Measurements from ENCODE around the gene SOX6.

SOX6 gene

GRCh38 chr11:16367252-16367651, 10.9 kb upstream of the SOX6 start:
- Histone ChIP-seq H3K9ac (ENCODE audit: low read length in 5 of 5) (no peak overlapping the region), H3K27me3 (ENCODE audit: control insufficient read depth in 5 of 5, insufficient read depth in 4 of 5, low read length in 5 of 5) (no peaks in the 10 kb centered on the region), H3K27ac (ENCODE audit: low read depth, low read length) (no peak overlapping the region), H3K36me3 (ENCODE audit: control insufficient read depth in 5 of 5, insufficient read depth in 5 of 5, low read length in 5 of 5) (no peaks in the 10 kb centered on the region), H3K4me1 (ENCODE audit: control insufficient read depth in 5 of 5, insufficient read depth in 5 of 5, low read length in 5 of 5) (no peaks in the 10 kb centered on the region), H3K9me3 (ENCODE audit: control insufficient read depth in 5 of 5, low read length in 5 of 5) (no peaks in the 10 kb centered on the region), H3K4me3 (ENCODE audit: low read depth in 1 of 5, low read length in 5 of 5) (no peak overlapping the region)

GRCh38 chr11:16365581-16366228, 9.4 kb upstream of the SOX6 start:
- H3K9me3 ChIP-seq (ENCODE audit: control insufficient read depth in 5 of 5, low read length in 5 of 5), result no peaks in the 10 kb centered on the region
- H3K4me1 ChIP-seq (ENCODE audit: control insufficient read depth in 5 of 5, insufficient read depth in 5 of 5, low read length in 5 of 5), result no peaks in the 10 kb centered on the region
- no peaks in the 10 kb centered on the region for H3K27me3 ChIP-seq (ENCODE audit: control insufficient read depth in 5 of 5, insufficient read depth in 4 of 5, low read length in 5 of 5)
- no peak overlapping the region for H3K4me3 ChIP-seq (ENCODE audit: low read depth in 1 of 5, low read length in 5 of 5)
- no peaks in the 10 kb centered on the region for H3K36me3 ChIP-seq (ENCODE audit: control insufficient read depth in 5 of 5, insufficient read depth in 5 of 5, low read length in 5 of 5)
- no peak overlapping the region for H3K27ac ChIP-seq (ENCODE audit: low read depth, low read length)
- no peak overlapping the region for H3K9ac ChIP-seq (ENCODE audit: low read length in 5 of 5)

GRCh38 chr11:16364254-16364653, 7.9 kb upstream of the SOX6 start:
- H3K4me3 ChIP-seq (ENCODE audit: low read depth in 1 of 5, low read length in 5 of 5), result no peak overlapping the region
- no peak overlapping the region for H3K9ac ChIP-seq (ENCODE audit: low read length in 5 of 5)
- no peak overlapping the region for H3K27ac ChIP-seq (ENCODE audit: low read depth, low read length)
- H3K4me1 ChIP-seq (ENCODE audit: control insufficient read depth in 5 of 5, insufficient read depth in 5 of 5, low read length in 5 of 5), result no peaks in the 10 kb centered on the region
- H3K36me3 ChIP-seq (ENCODE audit: control insufficient read depth in 5 of 5, insufficient read depth in 5 of 5, low read length in 5 of 5), result no peaks in the 10 kb centered on the region
- H3K9me3 ChIP-seq (ENCODE audit: control insufficient read depth in 5 of 5, low read length in 5 of 5), result no peaks in the 10 kb centered on the region
- H3K27me3 ChIP-seq (ENCODE audit: control insufficient read depth in 5 of 5, insufficient read depth in 4 of 5, low read length in 5 of 5), result no peaks in the 10 kb centered on the region

DNA sequence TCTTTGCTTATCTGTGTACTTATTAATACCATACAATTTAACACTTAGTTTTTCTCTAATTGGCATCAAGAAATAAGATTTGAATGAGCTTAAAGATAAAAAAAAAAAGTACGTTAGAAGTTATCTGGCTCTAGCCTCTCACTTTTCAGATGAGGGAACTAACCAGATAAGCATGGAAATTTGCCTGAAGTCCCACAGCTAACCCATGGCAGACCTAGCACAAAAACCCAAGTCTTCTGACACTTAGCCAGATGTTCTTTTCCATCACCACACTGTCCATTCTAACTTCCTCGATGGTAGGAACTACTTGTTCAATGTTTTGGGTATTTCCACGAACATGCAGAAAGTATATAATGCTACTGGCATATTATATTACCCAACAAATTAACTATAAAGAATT, 7.4 kb upstream of the SOX6 start:
- no peaks in the 10 kb centered on the region for H3K27me3 ChIP-seq (ENCODE audit: control insufficient read depth in 5 of 5, insufficient read depth in 4 of 5, low read length in 5 of 5)
- no peak overlapping the region for H3K9ac ChIP-seq (ENCODE audit: low read length in 5 of 5)
- no peaks in the 10 kb centered on the region for H3K36me3 ChIP-seq (ENCODE audit: control insufficient read depth in 5 of 5, insufficient read depth in 5 of 5, low read length in 5 of 5)
- H3K4me3 ChIP-seq (ENCODE audit: low read depth in 1 of 5, low read length in 5 of 5), result no peak overlapping the region
- no peak overlapping the region for H3K27ac ChIP-seq (ENCODE audit: low read depth, low read length)
- no peaks in the 10 kb centered on the region for H3K9me3 ChIP-seq (ENCODE audit: control insufficient read depth in 5 of 5, low read length in 5 of 5)
- no peaks in the 10 kb centered on the region for H3K4me1 ChIP-seq (ENCODE audit: control insufficient read depth in 5 of 5, insufficient read depth in 5 of 5, low read length in 5 of 5)

GRCh38 chr11:16361108-16361865, 4.9 kb upstream of the SOX6 start:
- H3K27me3 ChIP-seq (ENCODE audit: control insufficient read depth in 5 of 5, insufficient read depth in 4 of 5, low read length in 5 of 5), result no peaks in the 10 kb centered on the region
- no peak overlapping the region for H3K9ac ChIP-seq (ENCODE audit: low read length in 5 of 5)
- no peaks in the 10 kb centered on the region for H3K9me3 ChIP-seq (ENCODE audit: control insufficient read depth in 5 of 5, low read length in 5 of 5)
- no peaks in the 10 kb centered on the region for H3K36me3 ChIP-seq (ENCODE audit: control insufficient read depth in 5 of 5, insufficient read depth in 5 of 5, low read length in 5 of 5)
- H3K27ac ChIP-seq (ENCODE audit: low read depth, low read length), result no peak overlapping the region
- peaks cover 0 to 11% (median 1%) of the 10 kb centered on the region in 5 donors for H3K4me1 ChIP-seq (ENCODE audit: control insufficient read depth in 5 of 5, insufficient read depth in 5 of 5, low read length in 5 of 5)
- no peak overlapping the region for H3K4me3 ChIP-seq (ENCODE audit: low read depth in 1 of 5, low read length in 5 of 5)

GRCh38 chr11:16359369-16359768, 3.0 kb upstream of the SOX6 start:
- Histone ChIP-seq H3K9ac (ENCODE audit: low read length in 5 of 5) (no peak overlapping the region), H3K9me3 (ENCODE audit: control insufficient read depth in 5 of 5, low read length in 5 of 5) (no peaks in the 10 kb centered on the region), H3K4me3 (ENCODE audit: low read depth in 1 of 5, low read length in 5 of 5) (no peak overlapping the region), H3K27ac (ENCODE audit: low read depth, low read length) (no peak overlapping the region), H3K27me3 (ENCODE audit: control insufficient read depth in 5 of 5, insufficient read depth in 4 of 5, low read length in 5 of 5) (no peaks in the 10 kb centered on the region), H3K36me3 (ENCODE audit: control insufficient read depth in 5 of 5, insufficient read depth in 5 of 5, low read length in 5 of 5) (no peaks in the 10 kb centered on the region), H3K4me1 (ENCODE audit: control insufficient read depth in 5 of 5, insufficient read depth in 5 of 5, low read length in 5 of 5) (peaks cover 0 to 11% (median 3%) of the 10 kb centered on the region in 5 donors)

- H3K9ac ChIP-seq (ENCODE audit: low read length in 5 of 5), result no peak overlapping the region
- peaks cover 0 to 11% (median 3%) of the 10 kb centered on the region in 5 donors for H3K4me1 ChIP-seq (ENCODE audit: control insufficient read depth in 5 of 5, insufficient read depth in 5 of 5, low read length in 5 of 5)
- H3K27ac ChIP-seq (ENCODE audit: low read depth, low read length), result no peak overlapping the region
- H3K36me3 ChIP-seq (ENCODE audit: control insufficient read depth in 5 of 5, insufficient read depth in 5 of 5, low read length in 5 of 5), result no peaks in the 10 kb centered on the region
- H3K27me3 ChIP-seq (ENCODE audit: control insufficient read depth in 5 of 5, insufficient read depth in 4 of 5, low read length in 5 of 5), result no peaks in the 10 kb centered on the region
- H3K4me3 ChIP-seq (ENCODE audit: low read depth in 1 of 5, low read length in 5 of 5), result no peak overlapping the region
- no peaks in the 10 kb centered on the region for H3K9me3 ChIP-seq (ENCODE audit: control insufficient read depth in 5 of 5, low read length in 5 of 5)
These were observed 2.4 kb upstream of the SOX6 start for GRCh38 chr11:16358726-16359125.

GRCh38 chr11:16357775-16358174, 1.4 kb upstream of the SOX6 start:
- H3K9ac ChIP-seq (ENCODE audit: low read length in 5 of 5), result no peak overlapping the region
- H3K4me3 ChIP-seq (ENCODE audit: low read depth in 1 of 5, low read length in 5 of 5), result no peak overlapping the region
- no peaks in the 10 kb centered on the region for H3K36me3 ChIP-seq (ENCODE audit: control insufficient read depth in 5 of 5, insufficient read depth in 5 of 5, low read length in 5 of 5)
- peaks cover 0 to 11% (median 3%) of the 10 kb centered on the region in 5 donors for H3K4me1 ChIP-seq (ENCODE audit: control insufficient read depth in 5 of 5, insufficient read depth in 5 of 5, low read length in 5 of 5)
- no peak overlapping the region for H3K27ac ChIP-seq (ENCODE audit: low read depth, low read length)
- no peaks in the 10 kb centered on the region for H3K9me3 ChIP-seq (ENCODE audit: control insufficient read depth in 5 of 5, low read length in 5 of 5)
- H3K27me3 ChIP-seq (ENCODE audit: control insufficient read depth in 5 of 5, insufficient read depth in 4 of 5, low read length in 5 of 5), result no peaks in the 10 kb centered on the region

DNA sequence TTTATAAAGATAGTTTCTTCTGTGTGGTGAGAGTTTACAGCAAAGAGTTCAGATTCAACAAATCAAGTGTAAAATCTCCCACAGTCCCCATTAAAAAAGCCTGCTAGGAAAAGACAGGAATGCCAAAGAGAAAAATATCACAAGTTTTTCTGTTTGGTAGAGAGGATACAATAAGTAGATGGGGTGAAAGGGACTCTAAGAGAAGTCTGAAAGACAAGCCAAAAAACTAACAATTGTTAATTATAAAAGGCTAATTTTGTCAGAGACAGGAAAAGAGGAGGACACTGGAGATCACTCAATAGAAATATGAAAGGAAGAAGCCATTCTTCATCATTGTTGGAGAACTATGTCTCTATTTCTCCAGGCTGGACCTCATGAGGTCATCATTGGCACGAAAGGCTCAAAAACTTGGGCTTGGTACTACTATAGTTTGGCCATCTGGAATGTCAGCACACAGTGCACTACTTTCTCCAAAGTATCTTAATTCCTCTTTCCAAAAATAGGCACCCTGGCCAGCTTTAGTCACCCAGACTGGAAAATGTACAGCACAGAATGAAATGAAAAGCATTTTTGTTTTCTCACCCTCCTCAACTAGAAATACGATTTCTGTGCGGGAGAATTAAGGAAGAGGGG, 531 bp upstream of the SOX6 start:
- Histone ChIP-seq H3K4me1 (ENCODE audit: control insufficient read depth in 5 of 5, insufficient read depth in 5 of 5, low read length in 5 of 5) (peaks cover 0 to 11% (median 3%) of the 10 kb centered on the region in 5 donors), H3K27me3 (ENCODE audit: control insufficient read depth in 5 of 5, insufficient read depth in 4 of 5, low read length in 5 of 5) (no peaks in the 10 kb centered on the region), H3K4me3 (ENCODE audit: low read depth in 1 of 5, low read length in 5 of 5) (no peak overlapping the region), H3K9ac (ENCODE audit: low read length in 5 of 5) (no peak overlapping the region), H3K27ac (ENCODE audit: low read depth, low read length) (no peak overlapping the region), H3K9me3 (ENCODE audit: control insufficient read depth in 5 of 5, low read length in 5 of 5) (no peaks in the 10 kb centered on the region), H3K36me3 (ENCODE audit: control insufficient read depth in 5 of 5, insufficient read depth in 5 of 5, low read length in 5 of 5) (no peaks in the 10 kb centered on the region)

- H3K9ac ChIP-seq (ENCODE audit: low read length in 5 of 5), result no peak overlapping the region
- H3K4me3 ChIP-seq (ENCODE audit: low read depth in 1 of 5, low read length in 5 of 5), result no peak overlapping the region
- H3K27me3 ChIP-seq (ENCODE audit: control insufficient read depth in 5 of 5, insufficient read depth in 4 of 5, low read length in 5 of 5), result no peaks in the 10 kb centered on the region
- no peaks in the 10 kb centered on the region for H3K9me3 ChIP-seq (ENCODE audit: control insufficient read depth in 5 of 5, low read length in 5 of 5)
- H3K27ac ChIP-seq (ENCODE audit: low read depth, low read length), result no peak overlapping the region
- no peaks in the 10 kb centered on the region for H3K36me3 ChIP-seq (ENCODE audit: control insufficient read depth in 5 of 5, insufficient read depth in 5 of 5, low read length in 5 of 5)
- H3K4me1 ChIP-seq (ENCODE audit: control insufficient read depth in 5 of 5, insufficient read depth in 5 of 5, low read length in 5 of 5), result peaks cover 0 to 11% (median 3%) of the 10 kb centered on the region in 5 donors
These were observed 3.6 kb downstream of the SOX6 start for GRCh38 chr11:16352707-16353106.
